Activated effector memory CD4-positive, alpha-beta T cell treated with anti-CD3 and anti-CD28 coated beads, Interleukin-2, amount 50 U/mL, for 16 hours (primary cell): ENCODE measurements around the gene SLC25A10.
A peak's percentile ranks its signal among the peaks of the same experiment; 100 is the strongest.
"Not testable (repeated sequence)": the region's sequence is repeated elsewhere in the genome, so short reads cannot be mapped to it uniquely, and the experiment has no call there.

Source experiments
- DNase-seq: peaks from one replicate; pipeline ENCODE4 v3.0.0-alpha.2; 2020

The SLC25A10 gene

DNA sequence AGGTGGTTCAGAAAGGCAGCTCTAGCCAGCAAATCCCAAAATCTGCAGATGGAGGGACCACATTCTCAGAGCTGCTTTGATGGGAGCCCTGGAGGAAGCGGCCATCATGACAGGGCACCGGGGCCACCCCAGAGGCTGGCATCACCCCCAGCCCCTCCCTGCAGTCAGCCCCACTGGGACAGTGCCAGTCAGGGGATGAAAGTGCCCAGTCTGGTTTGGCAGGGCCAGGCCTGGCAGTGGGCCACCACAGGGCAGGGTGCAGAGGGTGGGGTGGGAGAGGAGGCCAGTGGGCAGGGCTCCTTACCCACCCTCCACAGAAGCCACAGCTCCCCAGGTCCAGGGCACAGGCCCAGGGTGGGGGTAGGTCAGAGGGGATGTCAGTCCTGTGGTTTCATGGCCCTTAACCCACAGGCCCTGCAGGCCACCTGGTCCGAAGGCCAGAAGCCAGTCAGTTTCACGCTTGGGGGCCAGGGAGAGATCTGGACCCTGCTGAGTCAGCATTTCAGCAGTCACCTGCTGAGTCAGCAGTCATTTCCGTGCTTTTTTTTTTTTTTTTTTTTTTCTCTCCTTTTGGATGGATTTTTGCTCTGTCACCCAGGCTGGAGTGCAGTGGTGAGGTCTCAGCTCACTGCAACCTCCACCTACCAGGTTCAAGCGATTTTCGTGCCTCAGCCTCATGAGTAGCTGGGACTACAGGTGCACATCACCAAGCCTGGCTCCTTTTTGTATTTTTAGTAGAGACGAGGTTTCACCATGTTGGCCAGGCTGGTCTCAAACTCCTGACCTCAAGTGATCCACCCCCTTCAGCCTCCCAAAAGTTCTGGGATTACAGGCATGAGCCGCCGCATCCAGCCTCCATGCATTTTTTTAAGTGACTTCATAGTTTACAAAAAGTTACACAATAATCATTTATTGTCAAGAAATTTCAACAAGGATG lies 10.4 kb downstream of the SLC25A10 start:
- peak; percentile 60 for DNase-seq

- no peak for DNase-seq
Measured at GRCh38 chr17:81723651-81724209, 11.6 kb downstream of the SLC25A10 start.

DNA sequence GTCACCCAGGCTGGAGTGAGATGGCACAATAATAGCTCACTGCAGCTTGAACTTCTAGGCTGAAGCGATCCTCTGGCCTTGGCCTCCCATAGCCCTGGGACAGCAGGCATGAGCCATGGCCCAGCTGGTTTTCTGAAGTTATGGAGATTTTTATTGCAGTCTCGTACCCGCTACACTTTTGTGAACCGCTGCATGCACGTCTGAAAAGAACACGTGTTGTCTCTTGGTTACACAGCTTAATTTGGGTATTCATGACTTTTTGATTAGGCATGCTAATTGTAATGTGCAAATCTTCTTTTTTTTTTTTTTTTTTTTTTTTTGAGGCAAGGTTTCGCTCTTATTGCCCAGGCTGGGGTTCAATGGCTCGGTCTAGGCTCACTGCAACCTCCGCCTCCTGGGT lies 13.4 kb downstream of the SLC25A10 start:
- DNase-seq = no peak

- no peak for DNase-seq
Measured at GRCh38 chr17:81726004-81726403, 13.9 kb downstream of the SLC25A10 start.

GRCh38 chr17:81727324-81728031 lies 15.4 kb downstream of the SLC25A10 start:
- DNase-seq = no peak

- DNase-seq = peak; percentile 87
Measured at GRCh38 chr17:81733507-81734404, 21.7 kb downstream of the SLC25A10 start.

DNA sequence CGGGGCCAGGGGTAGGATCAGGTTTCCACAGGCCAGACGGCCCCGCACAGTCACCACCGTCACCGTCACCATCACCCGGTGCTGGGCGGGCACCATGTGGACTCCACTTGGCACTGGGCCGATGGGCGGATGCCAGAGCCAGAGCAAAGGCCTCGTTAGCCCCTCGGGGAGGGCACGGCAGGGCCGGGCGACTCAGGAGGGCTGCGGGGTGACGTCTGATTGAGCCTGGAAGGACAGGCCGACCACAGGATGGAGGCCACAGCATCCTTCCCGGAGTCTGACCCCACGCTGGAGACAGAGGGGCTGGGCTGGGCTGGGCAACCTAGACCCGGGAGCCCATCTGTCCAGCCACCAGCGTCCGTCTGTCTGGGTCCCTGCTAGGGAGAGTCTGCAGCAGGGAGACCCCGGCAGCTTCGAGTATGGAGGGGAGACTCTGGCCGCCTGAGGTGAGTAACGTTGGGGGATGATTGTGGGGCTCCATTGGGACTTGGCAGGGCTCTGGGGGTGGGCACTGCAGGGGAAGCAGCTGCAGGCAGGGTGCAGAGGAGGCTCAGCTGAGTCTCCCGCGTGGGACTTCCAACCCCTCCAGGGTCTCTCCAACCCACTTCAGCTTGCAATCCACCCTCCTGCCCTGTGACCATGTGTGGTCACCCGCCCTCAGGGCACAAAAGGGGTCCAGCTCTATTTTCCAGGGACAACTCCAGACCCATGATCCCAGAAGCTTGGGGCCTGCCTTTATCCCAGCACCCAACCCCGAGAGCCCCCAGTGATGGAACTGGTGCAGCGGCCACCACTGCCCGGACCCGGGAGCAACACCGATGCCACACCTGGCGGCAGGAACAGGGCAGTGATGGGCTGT lies 22.6 kb downstream of the SLC25A10 start:
- DNase-seq = peak; percentile 59

GRCh38 chr17:81735264-81736102 lies 23.4 kb downstream of the SLC25A10 start:
- peak; percentile 60 for DNase-seq

- no peak for DNase-seq
Measured at GRCh38 chr17:81737947-81738800, 26.1 kb downstream of the SLC25A10 start.

GRCh38 chr17:81738801-81739393 lies 26.8 kb downstream of the SLC25A10 start:
- peak; percentile 55 for DNase-seq

DNA sequence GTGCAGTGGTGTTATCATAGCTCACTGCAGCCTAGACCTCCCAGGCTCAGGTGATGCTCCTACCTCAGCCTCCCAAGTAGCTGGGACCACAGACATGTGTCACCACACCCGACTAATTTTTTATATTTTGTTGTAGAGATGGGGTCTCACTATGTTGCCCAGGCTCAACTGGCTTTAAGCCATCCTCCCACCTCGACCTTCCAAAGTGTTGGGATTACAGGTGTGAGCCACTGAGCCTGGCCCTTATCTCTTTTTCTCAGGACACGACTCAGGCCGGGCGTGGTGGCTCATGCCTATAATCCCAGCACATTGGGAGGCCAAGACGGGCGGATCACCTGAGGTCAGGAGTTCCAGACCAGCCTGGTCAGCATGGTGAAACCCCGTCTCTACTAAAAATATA lies 27.5 kb downstream of the SLC25A10 start:
- not testable (repeated sequence) for DNase-seq

GRCh38 chr17:81740395-81740961 lies 28.4 kb downstream of the SLC25A10 start:
- peak; percentile 53 for DNase-seq

DNA sequence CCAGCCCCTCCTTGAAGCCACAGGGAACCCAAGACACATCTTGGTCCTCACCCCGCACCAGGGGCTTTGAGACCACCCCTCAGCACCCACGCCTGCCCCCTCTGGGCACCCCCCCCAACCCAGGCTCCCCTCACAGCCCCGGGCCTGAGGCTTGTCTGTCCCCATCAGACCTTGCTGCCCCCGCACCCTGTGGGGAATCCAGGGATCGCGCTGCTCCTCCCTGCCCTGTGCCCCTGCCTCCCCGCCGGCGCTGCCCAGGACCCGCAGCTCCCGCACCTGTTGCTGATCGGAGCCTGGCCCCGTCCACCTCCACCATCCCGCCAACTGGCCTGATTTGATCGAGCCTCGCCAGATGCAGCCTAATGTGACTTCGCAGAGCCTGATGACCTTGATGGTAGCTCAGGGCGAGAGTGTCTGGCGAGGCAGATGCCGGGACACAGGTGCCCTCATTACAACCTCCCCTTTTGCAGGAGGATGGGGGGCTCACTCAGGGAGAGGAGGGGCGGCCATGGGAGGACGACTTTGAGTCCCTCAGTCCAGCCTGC lies 29.0 kb downstream of the SLC25A10 start:
- DNase-seq = peak; percentile 61

GRCh38 chr17:81741594-81742452 lies 29.7 kb downstream of the SLC25A10 start:
- DNase-seq = peak; percentile 55
